HEK293 (cell line): ENCODE measurements around the gene DCAF6.

ENCODE experiments used
- CTCF ChIA-PET: fragments of 350-600 bp; formaldehyde crosslinking; extraction: SDS; loops from one replicate; lab custom pipeline; 2021; ENCODE audit warnings: antibody characterized with exemption; lab: Yijun Ruan, JAX
- POLR2A ChIA-PET: fragments of 300-600 bp; formaldehyde crosslinking; extraction: SDS; loops from one replicate; lab custom pipeline; 2020; ENCODE audit warnings: antibody characterized with exemption, inconsistent platforms; lab: Yijun Ruan, JAX
- H3K27ac ChIP-seq: fragments of 200-500 bp; sonication (Bioruptor generic); 2 replicates; pipeline ENCODE4 v1.5.1; 2014; ENCODE audit warnings: low read depth, low read length, control low read depth, inconsistent platforms; ENCODE audit errors: extremely low read depth
- H3K36me3 ChIP-seq, 2 experiments: fragments of 200-500 bp in 1 of 2; sonication (Bioruptor generic) in 1 of 2; 1 replicate in 1 of 2; 2 replicates in 1 of 2; pipeline ENCODE4 v1.5.1; 2014 to 2017; ENCODE audit warnings: inconsistent platforms in 2 of 2, low read length in 2 of 2; ENCODE audit not compliant: control insufficient read depth in 2 of 2, insufficient read depth in 1 of 2
- H3K4me1 ChIP-seq: fragments of 200-500 bp; sonication (Bioruptor generic); 2 replicates; pipeline ENCODE4 v1.5.1; 2014; ENCODE audit warnings: mild to moderate bottlenecking, low read length, inconsistent platforms; ENCODE audit not compliant: control insufficient read depth, insufficient read depth
- H3K4me3 ChIP-seq: 2 replicates; pipeline ENCODE4 v1.5.1; 2011; ENCODE audit warnings: low read depth, mild to moderate bottlenecking, control low read depth, low read length, moderate library complexity
- H3K9me3 ChIP-seq: fragments of 200-500 bp; sonication (Bioruptor generic); 2 replicates; pipeline ENCODE4 v1.5.1; 2014; ENCODE audit warnings: low read depth, low read length, inconsistent platforms; ENCODE audit not compliant: control insufficient read depth, insufficient read depth
- EGR2 ChIP-seq: fragments of 450-650 bp; formaldehyde crosslinking; IDR thresholded peaks from 2 replicates; pipeline ENCODE4 v1.5.1; 2016; ENCODE audit warnings: low read depth, missing biosample characterization, missing genetic modification characterization
- GFI1B ChIP-seq: fragments of 450-650 bp; formaldehyde crosslinking; IDR thresholded peaks from 2 replicates; pipeline ENCODE4 v1.5.1; 2016; ENCODE audit warnings: missing biosample characterization, missing genetic modification characterization
- RBAK ChIP-seq: fragments of 450-650 bp; formaldehyde crosslinking; IDR thresholded peaks from 2 replicates; pipeline ENCODE4 v1.5.1; 2016; ENCODE audit warnings: missing biosample characterization, missing genetic modification characterization
- SCRT1 ChIP-seq: fragments of 450-650 bp; formaldehyde crosslinking; IDR thresholded peaks from 2 replicates; pipeline ENCODE4 v1.5.1; 2016; ENCODE audit warnings: missing biosample characterization, missing genetic modification characterization, borderline replicate concordance
- SP7 ChIP-seq: fragments of 450-650 bp; formaldehyde crosslinking; IDR thresholded peaks from 2 replicates; pipeline ENCODE4 v1.5.1; 2016; ENCODE audit warnings: missing biosample characterization, missing genetic modification characterization
- ZBTB21 ChIP-seq: fragments of 450-650 bp; formaldehyde crosslinking; IDR thresholded peaks from 2 replicates; pipeline ENCODE4 v1.5.1; 2017; ENCODE audit warnings: missing biosample characterization, missing genetic modification characterization
- ZFP37 ChIP-seq: fragments of 450-650 bp; formaldehyde crosslinking; IDR thresholded peaks from 2 replicates; pipeline ENCODE4 v1.5.1; 2016; ENCODE audit warnings: missing biosample characterization, missing genetic modification characterization
- ZIC2 ChIP-seq: fragments of 450-650 bp; formaldehyde crosslinking; IDR thresholded peaks from 2 replicates; pipeline ENCODE4 v1.5.1; 2016; ENCODE audit warnings: missing biosample characterization, missing genetic modification characterization
- ZNF132 ChIP-seq: fragments of 450-650 bp; formaldehyde crosslinking; IDR thresholded peaks from 2 replicates; pipeline ENCODE4 v1.5.1; 2017; ENCODE audit warnings: missing biosample characterization, missing genetic modification characterization, borderline replicate concordance
- ZNF133 ChIP-seq: fragments of 450-650 bp; formaldehyde crosslinking; IDR thresholded peaks from 2 replicates; pipeline ENCODE4 v1.5.1; 2016; ENCODE audit warnings: missing biosample characterization, missing genetic modification characterization
- ZNF146 ChIP-seq: fragments of 450-650 bp; formaldehyde crosslinking; IDR thresholded peaks from 2 replicates; pipeline ENCODE4 v1.5.1; 2016; ENCODE audit warnings: missing biosample characterization, missing genetic modification characterization
- ZNF16 ChIP-seq: fragments of 450-650 bp; formaldehyde crosslinking; IDR thresholded peaks from 2 replicates; pipeline ENCODE4 v1.5.1; 2016; ENCODE audit warnings: low read depth, missing biosample characterization, missing genetic modification characterization
- ZNF2 ChIP-seq: fragments of 450-650 bp; formaldehyde crosslinking; IDR thresholded peaks from 2 replicates; pipeline ENCODE4 v1.5.1; 2016; ENCODE audit warnings: missing biosample characterization, missing genetic modification characterization
- ZNF202 ChIP-seq: fragments of 450-650 bp; formaldehyde crosslinking; IDR thresholded peaks from 2 replicates; pipeline ENCODE4 v1.5.1; 2016; ENCODE audit warnings: missing biosample characterization, missing genetic modification characterization, borderline replicate concordance
- ZNF248 ChIP-seq: fragments of 450-650 bp; formaldehyde crosslinking; IDR thresholded peaks from 2 replicates; pipeline ENCODE4 v1.5.1; 2017; ENCODE audit warnings: missing biosample characterization, missing genetic modification characterization
- ZNF747 ChIP-seq: fragments of 450-650 bp; formaldehyde crosslinking; IDR thresholded peaks from 2 replicates; pipeline ENCODE4 v1.5.1; 2016; ENCODE audit warnings: missing biosample characterization, missing genetic modification characterization
- ZNF785 ChIP-seq: fragments of 450-650 bp; formaldehyde crosslinking; IDR thresholded peaks from 2 replicates; pipeline ENCODE4 v1.5.1; 2016; ENCODE audit warnings: missing biosample characterization, missing genetic modification characterization
- ZSCAN30 ChIP-seq: fragments of 450-650 bp; IDR thresholded peaks from 2 replicates; pipeline ENCODE4 v1.5.1; 2018; ENCODE audit warnings: missing biosample characterization, mild to moderate bottlenecking, missing genetic modification characterization, moderate library complexity
- TF ChIP-seq, protein P1 (sequence below): fragments of 450-650 bp; formaldehyde crosslinking; IDR thresholded peaks from 2 replicates; pipeline ENCODE4 v1.5.1; 2016; ENCODE audit warnings: missing biosample characterization, missing genetic modification characterization
- TF ChIP-seq, protein P2 (sequence below): fragments of 450-650 bp; formaldehyde crosslinking; IDR thresholded peaks from 2 replicates; pipeline ENCODE4 v1.5.1; 2016; ENCODE audit warnings: missing biosample characterization, missing genetic modification characterization
- TF ChIP-seq, protein P3 (sequence below): fragments of 450-650 bp; formaldehyde crosslinking; IDR thresholded peaks from 2 replicates; pipeline ENCODE4 v1.5.1; 2016; ENCODE audit warnings: missing biosample characterization, missing genetic modification characterization, borderline replicate concordance
- TF ChIP-seq, protein P4 (sequence below): fragments of 450-650 bp; formaldehyde crosslinking; IDR thresholded peaks from 2 replicates; pipeline ENCODE4 v1.5.1; 2016; ENCODE audit warnings: missing biosample characterization, missing genetic modification characterization

DCAF6 gene

DNA sequence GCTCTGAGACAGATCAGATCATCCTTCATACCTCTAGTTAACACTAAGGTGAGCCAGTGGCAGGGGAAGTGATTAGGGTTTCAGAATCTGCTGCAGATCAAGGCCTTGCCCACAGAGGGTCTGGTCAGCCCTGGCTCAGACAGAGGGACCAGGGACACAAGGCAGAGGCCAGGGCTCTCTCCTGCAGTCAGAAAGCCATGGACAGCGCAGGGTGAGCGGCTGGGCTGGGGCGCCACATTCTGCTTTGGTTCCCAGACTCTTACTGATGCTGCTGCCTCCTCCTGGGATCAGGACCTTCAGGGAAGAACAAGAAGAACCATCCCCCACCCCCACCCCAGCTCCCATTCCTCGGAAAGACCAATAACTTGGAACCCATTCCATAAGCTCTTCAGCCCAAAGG is 157.1 kb downstream of the DCAF6 start:
- no peaks in the 10 kb centered on the region for H3K4me1 ChIP-seq
- TF ChIP-seq ZSCAN30 (tag by site-specific recombination) = no peak
- no peaks in the 10 kb centered on the region for H3K9me3 ChIP-seq
- ChIA-PET POLR2A (interaction anchor here (0.6 kb wide), 1 partner anchor 32 kb away, joined by 6 read pairs; no protein-coding TSS in a partner anchor), CTCF (interaction anchor here (0.5 to 3.4 kb wide), 5 partner anchors 11 to 568 kb away, joined by 3 to 26 read pairs (median 4); no protein-coding TSS in a partner anchor)
- no peak overlapping the region for H3K27ac ChIP-seq
- no peak overlapping the region for H3K4me3 ChIP-seq
- H3K36me3 ChIP-seq = peaks cover 0 to 39% of the 10 kb centered on the region in 2 experiments; a peak in 1 of 3 replicates

DNA sequence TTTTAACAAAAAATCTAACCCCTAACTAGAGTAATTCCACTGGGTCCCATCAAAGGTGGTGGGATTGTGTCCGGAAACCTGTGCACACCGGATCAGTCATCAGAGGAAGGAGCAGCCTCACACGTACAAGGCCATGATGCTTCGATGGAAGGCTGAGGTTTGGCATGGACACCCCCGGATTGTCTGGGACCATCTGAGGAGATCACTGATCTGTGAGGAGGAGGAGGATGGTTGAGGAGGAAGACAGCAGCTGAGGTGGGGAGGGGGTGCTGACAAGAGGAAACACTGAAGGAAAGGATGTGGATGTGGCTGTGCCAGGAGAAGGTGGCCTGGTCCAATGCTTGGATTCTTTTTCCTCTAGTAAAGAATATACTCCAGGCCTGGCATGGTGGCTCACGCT is 159.0 kb downstream of the DCAF6 start:
- peaks cover 0 to 37% of the 10 kb centered on the region in 2 experiments; a peak in 1 of 3 replicates for H3K36me3 ChIP-seq
- H3K4me1 ChIP-seq = no peaks in the 10 kb centered on the region
- ChIA-PET CTCF (interaction anchor here (0.6 to 1.5 kb wide), 6 partner anchors 10 to 240 kb away, joined by 3 to 7 read pairs (median 4); no protein-coding TSS in a partner anchor), POLR2A (no interaction called here)
- H3K27ac ChIP-seq = no peak overlapping the region
- H3K9me3 ChIP-seq = no peaks in the 10 kb centered on the region
- H3K4me3 ChIP-seq = no peak overlapping the region
- TF ChIP-seq RBAK (no peak), ZNF132 (tag by site-specific recombination) (no peak), GFI1B (no peak), SCRT1 (tag by site-specific recombination) (no peak), ZFP37 (no peak), SP7 (tag by site-specific recombination) (no peak), ZNF202 (tag by site-specific recombination) (no peak), ZBTB21 (tag by site-specific recombination) (no peak)
- TF ChIP-seq, protein P1, sequence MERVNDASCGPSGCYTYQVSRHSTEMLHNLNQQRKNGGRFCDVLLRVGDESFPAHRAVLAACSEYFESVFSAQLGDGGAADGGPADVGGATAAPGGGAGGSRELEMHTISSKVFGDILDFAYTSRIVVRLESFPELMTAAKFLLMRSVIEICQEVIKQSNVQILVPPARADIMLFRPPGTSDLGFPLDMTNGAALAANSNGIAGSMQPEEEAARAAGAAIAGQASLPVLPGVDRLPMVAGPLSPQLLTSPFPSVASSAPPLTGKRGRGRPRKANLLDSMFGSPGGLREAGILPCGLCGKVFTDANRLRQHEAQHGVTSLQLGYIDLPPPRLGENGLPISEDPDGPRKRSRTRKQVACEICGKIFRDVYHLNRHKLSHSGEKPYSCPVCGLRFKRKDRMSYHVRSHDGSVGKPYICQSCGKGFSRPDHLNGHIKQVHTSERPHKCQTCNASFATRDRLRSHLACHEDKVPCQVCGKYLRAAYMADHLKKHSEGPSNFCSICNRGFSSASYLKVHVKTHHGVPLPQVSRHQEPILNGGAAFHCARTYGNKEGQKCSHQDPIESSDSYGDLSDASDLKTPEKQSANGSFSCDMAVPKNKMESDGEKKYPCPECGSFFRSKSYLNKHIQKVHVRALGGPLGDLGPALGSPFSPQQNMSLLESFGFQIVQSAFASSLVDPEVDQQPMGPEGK (tag by site-specific recombination) = no peak
- TF ChIP-seq, protein P2, sequence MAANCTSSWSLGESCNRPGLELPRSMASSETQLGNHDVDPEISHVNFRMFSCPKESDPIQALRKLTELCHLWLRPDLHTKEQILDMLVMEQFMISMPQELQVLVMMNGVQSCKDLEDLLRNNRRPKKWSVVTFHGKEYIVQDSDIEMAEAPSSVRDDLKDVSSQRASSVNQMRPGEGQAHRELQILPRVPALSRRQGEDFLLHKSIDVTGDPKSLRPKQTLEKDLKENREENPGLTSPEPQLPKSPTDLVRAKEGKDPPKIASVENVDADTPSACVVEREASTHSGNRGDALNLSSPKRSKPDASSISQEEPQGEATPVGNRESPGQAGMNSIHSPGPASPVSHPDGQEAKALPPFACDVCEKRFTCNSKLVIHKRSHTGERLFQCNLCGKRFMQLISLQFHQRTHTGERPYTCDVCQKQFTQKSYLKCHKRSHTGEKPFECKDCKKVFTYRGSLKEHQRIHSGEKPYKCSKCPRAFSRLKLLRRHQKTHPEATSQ (tag by site-specific recombination) = no peak

DNA sequence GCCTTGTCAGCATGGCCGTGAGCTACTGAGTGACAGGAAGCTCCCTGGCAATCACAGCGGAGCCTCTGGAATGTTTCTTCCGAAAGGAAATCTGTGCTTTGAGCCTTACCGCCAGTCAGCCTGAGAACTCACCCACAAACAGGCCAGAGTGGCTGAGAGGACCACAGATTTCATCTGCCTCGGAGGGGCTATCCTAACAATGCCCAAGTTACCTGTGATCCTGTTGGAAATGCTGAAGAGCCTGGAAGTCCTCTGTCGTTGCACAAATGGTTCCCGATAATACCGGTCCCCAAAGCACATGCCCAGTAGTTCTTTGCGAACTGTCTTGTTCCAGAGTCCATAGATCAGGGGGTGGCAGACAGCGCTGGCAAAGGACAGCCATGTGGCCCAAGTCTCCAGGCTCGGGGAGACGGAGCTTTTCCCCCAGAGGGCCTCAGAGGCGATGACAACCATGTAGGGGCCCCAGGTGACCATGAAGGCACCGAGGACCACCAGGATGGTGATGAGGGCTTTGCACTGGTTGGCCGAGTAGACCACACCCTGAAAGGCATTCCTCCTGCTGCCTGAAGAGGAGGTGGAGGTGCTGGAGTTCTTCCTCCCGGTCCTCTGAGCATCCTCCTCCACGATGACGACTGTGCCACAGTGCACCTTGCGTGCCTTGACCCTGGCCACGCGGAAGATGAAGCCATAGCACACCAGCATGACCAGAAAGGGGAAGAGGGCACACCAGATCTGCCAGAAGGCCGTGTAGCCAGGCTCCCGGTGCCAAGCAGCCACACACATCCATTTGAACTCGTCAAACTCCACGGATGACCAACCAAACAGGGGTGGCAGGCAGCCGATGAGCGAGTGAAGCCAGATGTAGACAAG is 160.0 kb downstream of the DCAF6 start:
- CTCF ChIA-PET = interaction anchor here (0.6 to 1.4 kb wide), 2 partner anchors 13 to 695 kb away, joined by 3 to 7 read pairs; no protein-coding TSS in a partner anchor
- no peak overlapping the region for H3K27ac ChIP-seq
- POLR2A ChIA-PET = no interaction called here

More for the DNA sequence above, 160.0 kb downstream of the DCAF6 start:
- Histone ChIP-seq H3K4me3 (no peak overlapping the region), H3K4me1 (no peaks in the 10 kb centered on the region), H3K36me3 (peaks cover 0 to 36% of the 10 kb centered on the region in 2 experiments; a peak in 1 of 3 replicates), H3K9me3 (no peaks in the 10 kb centered on the region)
- no peak for TF ChIP-seq ZNF133 (tag by site-specific recombination)
- no peak for TF ChIP-seq ZIC2 (tag by site-specific recombination)
- TF ChIP-seq, protein P3, sequence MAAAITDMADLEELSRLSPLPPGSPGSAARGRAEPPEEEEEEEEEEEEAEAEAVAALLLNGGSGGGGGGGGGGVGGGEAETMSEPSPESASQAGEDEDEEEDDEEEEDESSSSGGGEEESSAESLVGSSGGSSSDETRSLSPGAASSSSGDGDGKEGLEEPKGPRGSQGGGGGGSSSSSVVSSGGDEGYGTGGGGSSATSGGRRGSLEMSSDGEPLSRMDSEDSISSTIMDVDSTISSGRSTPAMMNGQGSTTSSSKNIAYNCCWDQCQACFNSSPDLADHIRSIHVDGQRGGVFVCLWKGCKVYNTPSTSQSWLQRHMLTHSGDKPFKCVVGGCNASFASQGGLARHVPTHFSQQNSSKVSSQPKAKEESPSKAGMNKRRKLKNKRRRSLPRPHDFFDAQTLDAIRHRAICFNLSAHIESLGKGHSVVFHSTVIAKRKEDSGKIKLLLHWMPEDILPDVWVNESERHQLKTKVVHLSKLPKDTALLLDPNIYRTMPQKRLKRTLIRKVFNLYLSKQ (tag by site-specific recombination) = no peak
- TF ChIP-seq, protein P4, sequence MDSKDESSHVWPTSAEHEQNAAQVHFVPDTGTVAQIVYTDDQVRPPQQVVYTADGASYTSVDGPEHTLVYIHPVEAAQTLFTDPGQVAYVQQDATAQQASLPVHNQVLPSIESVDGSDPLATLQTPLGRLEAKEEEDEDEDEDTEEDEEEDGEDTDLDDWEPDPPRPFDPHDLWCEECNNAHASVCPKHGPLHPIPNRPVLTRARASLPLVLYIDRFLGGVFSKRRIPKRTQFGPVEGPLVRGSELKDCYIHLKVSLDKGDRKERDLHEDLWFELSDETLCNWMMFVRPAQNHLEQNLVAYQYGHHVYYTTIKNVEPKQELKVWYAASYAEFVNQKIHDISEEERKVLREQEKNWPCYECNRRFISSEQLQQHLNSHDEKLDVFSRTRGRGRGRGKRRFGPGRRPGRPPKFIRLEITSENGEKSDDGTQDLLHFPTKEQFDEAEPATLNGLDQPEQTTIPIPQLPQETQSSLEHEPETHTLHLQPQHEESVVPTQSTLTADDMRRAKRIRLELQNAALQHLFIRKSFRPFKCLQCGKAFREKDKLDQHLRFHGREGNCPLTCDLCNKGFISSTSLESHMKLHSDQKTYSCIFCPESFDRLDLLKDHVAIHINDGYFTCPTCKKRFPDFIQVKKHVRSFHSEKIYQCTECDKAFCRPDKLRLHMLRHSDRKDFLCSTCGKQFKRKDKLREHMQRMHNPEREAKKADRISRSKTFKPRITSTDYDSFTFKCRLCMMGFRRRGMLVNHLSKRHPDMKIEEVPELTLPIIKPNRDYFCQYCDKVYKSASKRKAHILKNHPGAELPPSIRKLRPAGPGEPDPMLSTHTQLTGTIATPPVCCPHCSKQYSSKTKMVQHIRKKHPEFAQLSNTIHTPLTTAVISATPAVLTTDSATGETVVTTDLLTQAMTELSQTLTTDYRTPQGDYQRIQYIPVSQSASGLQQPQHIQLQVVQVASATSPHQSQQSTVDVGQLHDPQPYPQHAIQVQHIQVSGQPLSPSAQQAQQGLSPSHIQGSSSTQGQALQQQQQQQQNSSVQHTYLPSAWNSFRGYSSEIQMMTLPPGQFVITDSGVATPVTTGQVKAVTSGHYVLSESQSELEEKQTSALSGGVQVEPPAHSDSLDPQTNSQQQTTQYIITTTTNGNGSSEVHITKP (tag by site-specific recombination) = no peak
- no peak for TF ChIP-seq ZNF785 (tag by site-specific recombination)
- TF ChIP-seq ZNF146 = no peak
- no peak for TF ChIP-seq ZNF248 (tag by site-specific recombination)
- TF ChIP-seq ZNF747 = no peak
- no peak for TF ChIP-seq ZNF2
- TF ChIP-seq EGR2 = no peak
- TF ChIP-seq ZNF16 (tag by site-specific recombination) = no peak
- no peak for TF ChIP-seq ZBTB21 (tag by site-specific recombination)
